ENCODE measurements around the gene S100A14. TPM values are rescaled to one million over a fixed set of nuclear protein-coding genes. Genes with fewer than 3 reads are reported as not detected.
A peak's percentile ranks its signal among the peaks of the same experiment; 100 is the strongest.

Gene S100A14
- total and polyA plus RNA-seq, 2 of the 13 experiments (the other 11 are each of a cell fraction or from before 2014, with no cell fraction given): 1.4 to 7.7 TPM

DNA sequence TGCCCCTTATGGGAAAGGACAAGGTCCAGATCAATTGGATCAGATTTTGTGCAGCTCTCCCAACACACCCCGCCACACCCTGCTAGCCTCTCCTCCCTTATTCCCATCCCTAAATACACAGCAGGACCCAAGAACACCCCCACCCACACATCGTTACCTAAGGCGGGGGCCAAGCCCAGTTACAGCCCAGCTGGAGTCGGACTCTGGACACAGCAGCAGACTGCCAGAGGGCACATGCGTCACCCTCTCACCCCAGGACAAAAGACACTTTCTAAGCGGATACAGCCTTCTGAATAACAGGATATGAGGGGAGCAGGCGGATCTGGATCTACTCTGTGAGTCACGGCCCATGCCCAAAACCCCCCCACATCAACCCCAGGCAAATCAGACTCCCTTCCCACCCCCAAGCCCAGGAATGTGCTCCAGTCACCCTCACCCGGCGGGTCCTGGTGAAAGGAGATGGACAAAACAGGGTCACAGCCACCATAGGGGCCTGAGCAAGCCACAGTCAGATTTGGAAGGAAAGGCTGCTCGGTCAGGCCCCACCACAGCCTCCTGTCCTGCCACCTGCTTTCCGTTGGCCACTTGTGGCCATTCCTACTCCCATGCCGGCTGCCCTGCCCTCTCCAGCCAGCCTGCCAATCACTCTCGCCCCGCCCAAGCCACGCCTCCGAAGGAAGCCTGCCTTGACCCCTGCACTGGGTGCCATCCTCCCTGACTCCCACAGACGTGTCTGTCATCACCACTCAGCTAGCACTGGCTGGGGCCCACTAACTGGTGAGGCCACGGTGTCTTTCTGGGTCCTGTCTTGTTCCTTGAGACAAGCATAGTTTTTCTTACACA, 7.2 kb downstream of the S100A14 start (continued):
- TF ChIP-seq, protein P1, sequence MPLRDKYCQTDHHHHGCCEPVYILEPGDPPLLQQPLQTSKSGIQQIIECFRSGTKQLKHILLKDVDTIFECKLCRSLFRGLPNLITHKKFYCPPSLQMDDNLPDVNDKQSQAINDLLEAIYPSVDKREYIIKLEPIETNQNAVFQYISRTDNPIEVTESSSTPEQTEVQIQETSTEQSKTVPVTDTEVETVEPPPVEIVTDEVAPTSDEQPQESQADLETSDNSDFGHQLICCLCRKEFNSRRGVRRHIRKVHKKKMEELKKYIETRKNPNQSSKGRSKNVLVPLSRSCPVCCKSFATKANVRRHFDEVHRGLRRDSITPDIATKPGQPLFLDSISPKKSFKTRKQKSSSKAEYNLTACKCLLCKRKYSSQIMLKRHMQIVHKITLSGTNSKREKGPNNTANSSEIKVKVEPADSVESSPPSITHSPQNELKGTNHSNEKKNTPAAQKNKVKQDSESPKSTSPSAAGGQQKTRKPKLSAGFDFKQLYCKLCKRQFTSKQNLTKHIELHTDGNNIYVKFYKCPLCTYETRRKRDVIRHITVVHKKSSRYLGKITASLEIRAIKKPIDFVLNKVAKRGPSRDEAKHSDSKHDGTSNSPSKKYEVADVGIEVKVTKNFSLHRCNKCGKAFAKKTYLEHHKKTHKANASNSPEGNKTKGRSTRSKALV (CRISPR knock-in tag; IDR thresholded peaks at IDR 0.05): no peak
- TF ChIP-seq, protein P2, sequence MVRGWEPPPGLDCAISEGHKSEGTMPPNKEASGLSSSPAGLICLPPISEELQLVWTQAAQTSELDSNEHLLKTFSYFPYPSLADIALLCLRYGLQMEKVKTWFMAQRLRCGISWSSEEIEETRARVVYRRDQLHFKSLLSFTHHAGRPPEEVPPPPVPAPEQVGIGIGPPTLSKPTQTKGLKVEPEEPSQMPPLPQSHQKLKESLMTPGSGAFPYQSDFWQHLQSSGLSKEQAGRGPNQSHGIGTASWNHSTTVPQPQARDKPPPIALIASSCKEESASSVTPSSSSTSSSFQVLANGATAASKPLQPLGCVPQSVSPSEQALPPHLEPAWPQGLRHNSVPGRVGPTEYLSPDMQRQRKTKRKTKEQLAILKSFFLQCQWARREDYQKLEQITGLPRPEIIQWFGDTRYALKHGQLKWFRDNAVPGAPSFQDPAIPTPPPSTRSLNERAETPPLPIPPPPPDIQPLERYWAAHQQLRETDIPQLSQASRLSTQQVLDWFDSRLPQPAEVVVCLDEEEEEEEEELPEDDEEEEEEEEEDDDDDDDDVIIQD (CRISPR knock-in tag; IDR thresholded peaks at IDR 0.05; ENCODE audit: low read depth): no peak
- no peak for TF ChIP-seq ZMYM2 (CRISPR knock-in tag; IDR thresholded peaks at IDR 0.05)
- no peak for TF ChIP-seq SP2 (CRISPR knock-in tag; IDR thresholded peaks at IDR 0.05)
- TF ChIP-seq, protein P3, sequence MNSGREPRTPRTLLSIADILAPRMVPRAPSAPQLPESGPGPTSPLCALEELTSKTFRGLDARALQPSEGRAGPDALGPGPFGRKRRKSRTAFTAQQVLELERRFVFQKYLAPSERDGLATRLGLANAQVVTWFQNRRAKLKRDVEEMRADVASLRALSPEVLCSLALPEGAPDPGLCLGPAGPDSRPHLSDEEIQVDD (CRISPR knock-in tag; IDR thresholded peaks at IDR 0.05; ENCODE audit: borderline replicate concordance): no peak; the same call in 1 of the 2 replicates
- no peak; the same call in 1 of the 2 replicates for TF ChIP-seq ZNF652 (CRISPR knock-in tag; IDR thresholded peaks at IDR 0.05; ENCODE audit: borderline replicate concordance, low read depth)
- TF ChIP-seq, protein P4, sequence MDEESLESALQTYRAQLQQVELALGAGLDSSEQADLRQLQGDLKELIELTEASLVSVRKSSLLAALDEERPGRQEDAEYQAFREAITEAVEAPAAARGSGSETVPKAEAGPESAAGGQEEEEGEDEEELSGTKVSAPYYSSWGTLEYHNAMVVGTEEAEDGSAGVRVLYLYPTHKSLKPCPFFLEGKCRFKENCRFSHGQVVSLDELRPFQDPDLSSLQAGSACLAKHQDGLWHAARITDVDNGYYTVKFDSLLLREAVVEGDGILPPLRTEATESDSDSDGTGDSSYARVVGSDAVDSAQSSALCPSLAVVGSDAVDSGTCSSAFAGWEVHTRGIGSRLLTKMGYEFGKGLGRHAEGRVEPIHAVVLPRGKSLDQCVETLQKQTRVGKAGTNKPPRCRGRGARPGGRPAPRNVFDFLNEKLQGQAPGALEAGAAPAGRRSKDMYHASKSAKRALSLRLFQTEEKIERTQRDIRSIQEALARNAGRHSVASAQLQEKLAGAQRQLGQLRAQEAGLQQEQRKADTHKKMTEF (CRISPR knock-in tag; IDR thresholded peaks at IDR 0.05): peak; percentile 39; the same call in 1 of the 2 replicates
- no peak for TF ChIP-seq ZNF235 (CRISPR knock-in tag; IDR thresholded peaks at IDR 0.05; ENCODE audit: borderline replicate concordance)
- TF ChIP-seq ZNF225 (CRISPR knock-in tag; IDR thresholded peaks at IDR 0.05): no peak
- TF ChIP-seq ZNF790 (CRISPR knock-in tag; IDR thresholded peaks at IDR 0.05; ENCODE audit: borderline replicate concordance): peak; percentile 56; the same call in 1 of the 2 replicates
- no peak for TF ChIP-seq MIER2 (CRISPR knock-in tag; IDR thresholded peaks at IDR 0.05)
- TF ChIP-seq ZNF841 (CRISPR knock-in tag; IDR thresholded peaks at IDR 0.05; ENCODE audit: borderline replicate concordance): no peak
- no peak for TF ChIP-seq ELF4 (CRISPR knock-in tag; IDR thresholded peaks at IDR 0.05; ENCODE audit: borderline replicate concordance)
- no peak for TF ChIP-seq MBD4 (IDR thresholded peaks at IDR 0.05; ENCODE audit: borderline replicate concordance, low read length)
- no peak for TF ChIP-seq ISX (CRISPR knock-in tag; conservative IDR thresholded peaks at IDR 0.05)
- TF ChIP-seq CBX2 (IDR thresholded peaks at IDR 0.05; ENCODE audit: low read depth, low read length): no peak
- no peak for TF ChIP-seq CBX2 (CRISPR knock-in tag; IDR thresholded peaks at IDR 0.05; ENCODE audit: low read depth)
- no peak for TF ChIP-seq HOXA7 (CRISPR knock-in tag; IDR thresholded peaks at IDR 0.05)
- TF ChIP-seq KMT2B (CRISPR knock-in tag; IDR thresholded peaks at IDR 0.05): peak; percentile 15; the same call in 1 of the 2 replicates
- TF ChIP-seq, protein P5, sequence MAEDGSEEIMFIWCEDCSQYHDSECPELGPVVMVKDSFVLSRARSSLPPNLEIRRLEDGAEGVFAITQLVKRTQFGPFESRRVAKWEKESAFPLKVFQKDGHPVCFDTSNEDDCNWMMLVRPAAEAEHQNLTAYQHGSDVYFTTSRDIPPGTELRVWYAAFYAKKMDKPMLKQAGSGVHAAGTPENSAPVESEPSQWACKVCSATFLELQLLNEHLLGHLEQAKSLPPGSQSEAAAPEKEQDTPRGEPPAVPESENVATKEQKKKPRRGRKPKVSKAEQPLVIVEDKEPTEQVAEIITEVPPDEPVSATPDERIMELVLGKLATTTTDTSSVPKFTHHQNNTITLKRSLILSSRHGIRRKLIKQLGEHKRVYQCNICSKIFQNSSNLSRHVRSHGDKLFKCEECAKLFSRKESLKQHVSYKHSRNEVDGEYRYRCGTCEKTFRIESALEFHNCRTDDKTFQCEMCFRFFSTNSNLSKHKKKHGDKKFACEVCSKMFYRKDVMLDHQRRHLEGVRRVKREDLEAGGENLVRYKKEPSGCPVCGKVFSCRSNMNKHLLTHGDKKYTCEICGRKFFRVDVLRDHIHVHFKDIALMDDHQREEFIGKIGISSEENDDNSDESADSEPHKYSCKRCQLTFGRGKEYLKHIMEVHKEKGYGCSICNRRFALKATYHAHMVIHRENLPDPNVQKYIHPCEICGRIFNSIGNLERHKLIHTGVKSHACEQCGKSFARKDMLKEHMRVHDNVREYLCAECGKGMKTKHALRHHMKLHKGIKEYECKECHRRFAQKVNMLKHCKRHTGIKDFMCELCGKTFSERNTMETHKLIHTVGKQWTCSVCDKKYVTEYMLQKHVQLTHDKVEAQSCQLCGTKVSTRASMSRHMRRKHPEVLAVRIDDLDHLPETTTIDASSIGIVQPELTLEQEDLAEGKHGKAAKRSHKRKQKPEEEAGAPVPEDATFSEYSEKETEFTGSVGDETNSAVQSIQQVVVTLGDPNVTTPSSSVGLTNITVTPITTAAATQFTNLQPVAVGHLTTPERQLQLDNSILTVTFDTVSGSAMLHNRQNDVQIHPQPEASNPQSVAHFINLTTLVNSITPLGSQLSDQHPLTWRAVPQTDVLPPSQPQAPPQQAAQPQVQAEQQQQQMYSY (CRISPR knock-in tag; IDR thresholded peaks at IDR 0.05): no peak
- TF ChIP-seq ATF7-NPFF (CRISPR knock-in tag; IDR thresholded peaks at IDR 0.05; ENCODE audit: low read depth): 0 out of 2 replicates have a peak, but pooled peaks have one; percentile 6

Data from HepG2 (cell line).